ENCODE results near the gene PRSS56.

Gene PRSS56

DNA sequence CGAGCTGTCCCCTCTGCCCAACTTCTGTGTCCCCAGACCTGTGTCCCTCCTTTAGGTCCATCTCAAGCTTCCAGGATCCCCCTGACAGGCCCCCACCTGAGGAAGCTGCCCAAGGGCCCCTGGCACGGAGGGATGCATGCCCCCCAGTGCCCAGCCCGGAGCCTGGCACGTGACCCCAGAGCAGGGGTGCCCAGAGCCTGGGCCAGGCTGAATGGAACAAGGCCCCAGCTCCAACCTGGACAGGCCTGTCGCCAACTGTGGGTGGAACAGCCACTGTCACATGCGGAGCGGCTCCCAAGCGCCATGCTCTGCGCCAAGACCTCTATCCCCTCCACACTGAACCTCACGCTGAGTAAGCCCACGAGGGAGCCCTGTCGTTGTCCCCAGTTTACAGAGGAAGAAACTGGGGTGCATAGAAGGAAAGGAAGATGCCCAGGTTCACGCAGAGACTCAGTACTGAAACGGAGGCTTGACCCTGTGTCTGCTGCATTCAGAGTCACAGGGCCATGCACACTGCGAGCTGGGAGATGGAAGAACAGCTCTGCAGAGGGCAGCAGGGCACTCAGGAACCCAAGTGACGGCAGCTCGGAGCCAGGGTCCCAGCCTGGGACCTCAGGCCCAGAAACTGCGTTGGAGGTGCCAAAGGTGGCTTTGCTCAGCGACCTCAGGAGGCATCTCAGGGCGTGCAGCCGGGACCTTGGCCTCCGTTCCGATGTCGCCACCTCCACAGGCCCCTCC, 27.1 kb upstream of the PRSS56 start:
- H3K4me1 ChIP-seq (ENCODE audit: control insufficient read depth in 1 of 2, insufficient read depth in 1 of 2, low read depth in 1 of 2, low read length in 1 of 2): no peaks in the 10 kb centered on the region
- peaks cover 39% of the 10 kb centered on the region for H3K27me3 ChIP-seq
- H3K36me3 ChIP-seq: no peaks in the 10 kb centered on the region
- H3K4me3 ChIP-seq (ENCODE audit: low read depth in 1 of 2, low read length in 1 of 2): no peak overlapping the region
- TF ChIP-seq, protein P1, sequence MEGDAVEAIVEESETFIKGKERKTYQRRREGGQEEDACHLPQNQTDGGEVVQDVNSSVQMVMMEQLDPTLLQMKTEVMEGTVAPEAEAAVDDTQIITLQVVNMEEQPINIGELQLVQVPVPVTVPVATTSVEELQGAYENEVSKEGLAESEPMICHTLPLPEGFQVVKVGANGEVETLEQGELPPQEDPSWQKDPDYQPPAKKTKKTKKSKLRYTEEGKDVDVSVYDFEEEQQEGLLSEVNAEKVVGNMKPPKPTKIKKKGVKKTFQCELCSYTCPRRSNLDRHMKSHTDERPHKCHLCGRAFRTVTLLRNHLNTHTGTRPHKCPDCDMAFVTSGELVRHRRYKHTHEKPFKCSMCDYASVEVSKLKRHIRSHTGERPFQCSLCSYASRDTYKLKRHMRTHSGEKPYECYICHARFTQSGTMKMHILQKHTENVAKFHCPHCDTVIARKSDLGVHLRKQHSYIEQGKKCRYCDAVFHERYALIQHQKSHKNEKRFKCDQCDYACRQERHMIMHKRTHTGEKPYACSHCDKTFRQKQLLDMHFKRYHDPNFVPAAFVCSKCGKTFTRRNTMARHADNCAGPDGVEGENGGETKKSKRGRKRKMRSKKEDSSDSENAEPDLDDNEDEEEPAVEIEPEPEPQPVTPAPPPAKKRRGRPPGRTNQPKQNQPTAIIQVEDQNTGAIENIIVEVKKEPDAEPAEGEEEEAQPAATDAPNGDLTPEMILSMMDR (IDR thresholded peaks at IDR 0.05): no peak
- H3K9me3 ChIP-seq: no peaks in the 10 kb centered on the region
- H3K27ac ChIP-seq: no peak overlapping the region

DNA sequence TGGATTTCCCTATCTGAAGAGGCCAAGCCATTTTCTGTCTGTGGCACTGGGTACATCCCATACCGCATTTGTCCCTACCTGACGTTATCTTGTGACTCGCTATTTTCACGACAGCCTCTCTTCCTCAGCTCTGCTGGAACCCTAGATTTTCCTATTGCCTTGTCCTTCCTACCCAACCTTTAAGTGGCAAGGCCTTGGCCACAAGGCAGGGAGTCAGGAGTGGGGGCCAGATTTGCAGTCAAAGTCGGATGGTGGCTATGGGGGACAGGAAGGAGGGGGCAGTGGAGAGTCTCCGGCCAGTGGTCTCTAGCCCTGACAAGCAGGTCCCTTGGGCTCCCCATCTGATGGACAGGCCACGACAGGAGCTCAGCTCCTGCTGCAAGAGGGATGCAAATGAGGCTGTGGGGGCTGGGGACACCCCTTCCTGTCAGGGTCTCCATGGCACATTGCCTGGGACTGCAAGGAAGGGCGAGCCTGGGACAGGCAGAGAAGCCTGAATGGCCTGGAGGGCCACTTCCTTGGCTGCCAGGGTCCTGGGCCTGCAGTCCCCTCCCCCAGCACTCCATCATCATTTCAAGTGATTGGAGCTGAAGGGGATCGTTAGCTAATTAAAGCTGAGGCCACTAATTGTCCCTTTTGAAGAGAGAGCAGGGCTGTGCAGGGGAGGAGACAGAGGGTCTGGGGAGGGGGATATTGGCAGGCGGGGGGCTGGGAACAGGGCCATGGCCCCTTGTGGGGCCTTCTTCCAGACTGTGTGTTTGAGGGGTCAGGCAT, 26.3 kb upstream of the PRSS56 start:
- Histone ChIP-seq H3K4me1 (ENCODE audit: control insufficient read depth in 1 of 2, insufficient read depth in 1 of 2, low read depth in 1 of 2, low read length in 1 of 2) (no peaks in the 10 kb centered on the region), H3K36me3 (no peaks in the 10 kb centered on the region), H3K9me3 (no peaks in the 10 kb centered on the region), H3K4me3 (ENCODE audit: low read depth in 1 of 2, low read length in 1 of 2) (no peak overlapping the region), H3K27me3 (peaks cover 39% of the 10 kb centered on the region), H3K27ac (no peak overlapping the region)
- TF ChIP-seq, protein P1 (IDR thresholded peaks at IDR 0.05): no peak

DNA sequence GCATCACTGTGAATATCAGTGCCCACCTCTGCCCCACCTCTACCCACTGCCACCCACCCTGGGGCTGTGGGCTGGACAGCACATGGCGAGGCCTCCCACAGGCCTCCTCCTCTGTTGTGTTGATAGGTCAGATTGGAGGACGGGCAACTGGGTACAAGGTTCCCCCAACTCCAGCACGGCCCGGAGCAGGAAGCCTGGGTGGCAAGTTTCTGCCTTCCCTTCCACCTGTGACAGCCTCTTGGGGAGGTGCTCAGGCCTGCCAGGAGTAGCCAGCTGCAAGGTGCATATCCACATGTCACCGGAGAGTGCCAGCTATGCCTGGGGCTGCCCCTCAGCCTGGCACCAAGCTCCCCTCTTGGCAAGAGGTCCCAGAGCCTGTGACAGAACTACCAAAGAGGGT, 25.6 kb upstream of the PRSS56 start:
- Histone ChIP-seq H3K36me3 (no peaks in the 10 kb centered on the region), H3K9me3 (no peaks in the 10 kb centered on the region), H3K4me3 (ENCODE audit: low read depth in 1 of 2, low read length in 1 of 2) (no peak overlapping the region), H3K4me1 (ENCODE audit: control insufficient read depth in 1 of 2, insufficient read depth in 1 of 2, low read depth in 1 of 2, low read length in 1 of 2) (no peaks in the 10 kb centered on the region), H3K27me3 (peaks cover 39% of the 10 kb centered on the region), H3K27ac (no peak overlapping the region)
- TF ChIP-seq, protein P1 (IDR thresholded peaks at IDR 0.05): no peak

DNA sequence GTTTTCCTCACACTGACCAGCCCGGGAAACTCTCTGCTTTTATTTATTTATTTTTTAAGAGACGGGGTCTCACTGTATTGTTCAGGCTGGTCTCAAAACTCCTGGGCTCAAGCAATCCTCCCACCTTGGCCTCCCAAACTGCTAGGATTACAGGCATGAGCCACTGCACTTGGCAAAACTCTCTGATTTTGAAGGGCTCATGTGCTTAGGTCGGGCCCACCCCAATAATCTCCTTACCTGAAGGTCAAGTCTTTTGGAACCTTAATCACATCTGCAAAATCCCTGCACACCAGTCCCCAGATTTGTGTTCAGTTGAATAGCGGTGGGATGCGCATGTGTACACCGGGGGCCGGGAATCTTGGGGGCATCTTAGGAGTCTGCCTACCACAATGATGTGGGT, 24.9 kb upstream of the PRSS56 start:
- TF ChIP-seq, protein P1 (IDR thresholded peaks at IDR 0.05): no peak
- no peaks in the 10 kb centered on the region for H3K36me3 ChIP-seq

DNA sequence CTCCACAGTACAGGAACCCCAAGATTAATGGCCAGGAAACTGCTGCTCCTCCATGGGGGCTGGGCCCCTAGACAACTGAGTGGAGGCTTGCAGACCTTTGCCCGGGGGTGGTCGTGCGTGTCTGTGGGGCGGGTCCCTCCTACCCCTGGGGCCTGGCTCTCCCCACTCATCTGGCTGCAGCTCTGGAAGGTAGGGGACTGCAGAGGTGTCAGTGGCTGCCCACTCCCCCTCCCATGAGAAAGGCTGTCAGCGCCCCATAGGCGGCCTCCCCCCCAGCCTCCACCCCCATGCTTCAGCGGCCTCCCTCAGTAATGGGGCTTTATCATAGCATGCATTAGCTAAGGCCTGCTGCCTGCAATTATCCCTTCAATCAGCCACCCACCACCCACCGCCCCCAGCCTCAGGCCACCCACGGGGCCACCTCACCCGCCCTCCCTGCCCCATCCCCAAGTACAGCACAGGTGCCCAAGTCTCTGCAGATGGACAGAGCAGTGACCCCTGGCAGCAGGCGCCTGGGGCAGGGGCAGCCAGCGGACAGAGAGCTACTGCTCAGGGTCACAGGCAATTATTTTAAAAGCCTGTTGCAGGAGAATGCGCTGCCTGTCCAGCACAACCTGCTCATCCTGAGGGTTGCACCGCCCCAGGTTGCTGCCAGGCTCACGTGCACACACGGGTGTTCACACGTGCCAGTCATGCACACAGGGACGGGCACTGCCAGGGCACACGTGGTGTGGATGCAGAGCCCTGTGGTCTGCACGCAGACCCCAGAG, 23.5 kb upstream of the PRSS56 start:
- H3K36me3 ChIP-seq: no peaks in the 10 kb centered on the region
- no peak overlapping the region for H3K27ac ChIP-seq
- TF ChIP-seq, protein P1 (IDR thresholded peaks at IDR 0.05): no peak
- H3K4me3 ChIP-seq (ENCODE audit: low read depth in 1 of 2, low read length in 1 of 2): no peak overlapping the region
- H3K9me3 ChIP-seq: no peaks in the 10 kb centered on the region
- no peaks in the 10 kb centered on the region for H3K4me1 ChIP-seq (ENCODE audit: control insufficient read depth in 1 of 2, insufficient read depth in 1 of 2, low read depth in 1 of 2, low read length in 1 of 2)
- peaks cover 52% of the 10 kb centered on the region for H3K27me3 ChIP-seq

More for the DNA sequence above, 24.9 kb upstream of the PRSS56 start:
- no peak overlapping the region for H3K4me3 ChIP-seq (ENCODE audit: low read depth in 1 of 2, low read length in 1 of 2)
- H3K4me1 ChIP-seq (ENCODE audit: control insufficient read depth in 1 of 2, insufficient read depth in 1 of 2, low read depth in 1 of 2, low read length in 1 of 2): no peaks in the 10 kb centered on the region
- no peak overlapping the region for H3K27ac ChIP-seq
- peaks cover 39% of the 10 kb centered on the region for H3K27me3 ChIP-seq
- no peaks in the 10 kb centered on the region for H3K9me3 ChIP-seq
